HCT116 (cell line): ENCODE results near the gene MYBPC2. TPM values are rescaled to one million over a fixed set of nuclear protein-coding genes. Genes with fewer than 3 reads are reported as not detected.

Experiments used
- ATAC-seq: fragments of 200-7000 bp; cut with Tn5 transposase; 2 replicates; pipeline ENCODE4 v1.9.1; 2020; ENCODE audit warnings: mild to moderate bottlenecking, moderate library complexity
- BruUV-seq: library from RNA; stranded (reverse); fragments of 400-500 nt; replicated peaks from 2 replicates; lab custom pipeline; 2021; lab: Mats Ljungman, UMichigan
- CTCF ChIA-PET: fragments of 300-600 bp; sonication (Branson Sonifier 250); formaldehyde crosslinking; loops from one replicate; lab custom pipeline; 2021; ENCODE audit warnings: antibody characterized with exemption; lab: Charles Lee
- POLR2A ChIA-PET: fragments of 300-600, 350-600 bp; sonication (Branson Sonifier 250); formaldehyde crosslinking; loops from one replicate; lab custom pipeline; 2021; ENCODE audit warnings: antibody characterized with exemption; lab: Charles Lee
- RAD21 ChIA-PET, 2 experiments: fragments of 300-600 bp; sonication (Branson Sonifier 250); formaldehyde crosslinking; loops; one replicate each; lab custom pipeline; 2023; ENCODE audit warnings: low total read pairs in 2 of 2; ENCODE audit not compliant: uncharacterized antibody in 2 of 2, unreplicated experiment in 2 of 2, low non-redundant PET in 1 of 2; lab: Charles Lee
- DNase-seq: peaks from one replicate; pipeline ENCODE4 v3.0.0-alpha.2; 2010; ENCODE audit warnings: low read depth, low spot score
- H2AFZ ChIP-seq: fragments of 200-600 bp; shearing (Covaris generic), sonication (generic); 2 replicates; pipeline ENCODE4 v1.6.1; 2017; ENCODE audit warnings: low read depth, mixed run types, mixed read lengths, antibody characterized with exemption, low read length; ENCODE audit not compliant: poor library complexity, severe bottlenecking
- H3K27ac ChIP-seq: 2 replicates; pipeline ENCODE4 v1.5.1; 2012; ENCODE audit warnings: low read depth, low read length
- H3K27me3 ChIP-seq: fragments of 200-600 bp; sonication (generic); 2 replicates; pipeline ENCODE4 v1.6.1; 2016; ENCODE audit warnings: mixed run types, low read length, mixed read lengths; ENCODE audit not compliant: insufficient read depth
- H3K36me3 ChIP-seq, 2 experiments: fragments of 200-500 bp in 1 of 2; fragments of 200-600 bp in 1 of 2; sonication (Bioruptor generic) in 1 of 2; sonication (generic) in 1 of 2; 2 replicates each; pipeline versions ENCODE4 v1.5.1 to v1.6.1; 2014 to 2016; ENCODE audit warnings: low read length in 2 of 2, inconsistent platforms in 1 of 2, mixed read lengths in 1 of 2, mixed run types in 1 of 2; ENCODE audit not compliant: insufficient read depth in 2 of 2, control insufficient read depth in 1 of 2
- H3K4me1 ChIP-seq, 2 experiments: fragments of 200-600 bp in 1 of 2; sonication (generic) in 1 of 2; 2 replicates each; pipeline versions ENCODE4 v1.5.1 to v1.6.1; 2012 to 2017; ENCODE audit warnings: low read length in 2 of 2, inconsistent platforms in 1 of 2, mild to moderate bottlenecking in 1 of 2, mixed read lengths in 1 of 2, mixed run types in 1 of 2, moderate library complexity in 1 of 2; ENCODE audit not compliant: insufficient read depth in 2 of 2, control insufficient read depth in 1 of 2
- H3K4me2 ChIP-seq: fragments of 200-600 bp; sonication (generic); 2 replicates; pipeline ENCODE4 v1.6.1; 2017; ENCODE audit warnings: mixed run types, low read length, mixed read lengths
- H3K4me3 ChIP-seq, 2 experiments: fragments of 200-600 bp in 1 of 2; sonication (generic) in 1 of 2; replicated peaks in 1 of 2; 2 replicates each; pipeline ENCODE4 v1.5.1; 2011 to 2016; ENCODE audit warnings: low read length in 2 of 2, control low read depth in 1 of 2, low read depth in 1 of 2, mild to moderate bottlenecking in 1 of 2, mixed read lengths in 1 of 2, mixed run types in 1 of 2
- H3K79me2 ChIP-seq: fragments of 200-600 bp; sonication (generic); 2 replicates; pipeline ENCODE4 v1.6.1; 2017; ENCODE audit warnings: mild to moderate bottlenecking, mixed run types, low read length, moderate library complexity, mixed read lengths; ENCODE audit not compliant: insufficient read depth
- H3K9ac ChIP-seq: fragments of 200-600 bp; sonication (generic); 2 replicates; pipeline ENCODE4 v1.6.1; 2016; ENCODE audit warnings: low read length, mixed read lengths
- H3K9me2 ChIP-seq: fragments of 200-600 bp; sonication (generic), shearing (Covaris generic); 2 replicates; pipeline ENCODE4 v1.6.1; 2017; ENCODE audit warnings: mixed run types, mild to moderate bottlenecking, moderate library complexity; ENCODE audit not compliant: insufficient read depth
- H3K9me3 ChIP-seq, 2 experiments: fragments of 200-500 bp in 1 of 2; fragments of 200-600 bp in 1 of 2; sonication (Bioruptor generic) in 1 of 2; sonication (generic) in 1 of 2; 2 replicates each; pipeline ENCODE4 v1.6.1; 2014 to 2017; ENCODE audit warnings: low read length in 2 of 2, mixed read lengths in 2 of 2, inconsistent platforms in 1 of 2, low read depth in 1 of 2, mild to moderate bottlenecking in 1 of 2, mixed run types in 1 of 2, moderate library complexity in 1 of 2; ENCODE audit not compliant: control insufficient read depth in 1 of 2, insufficient read depth in 1 of 2
- H4K20me1 ChIP-seq: fragments of 200-600 bp; sonication (generic), shearing (Covaris generic); 2 replicates; pipeline ENCODE4 v1.6.1; 2017; ENCODE audit warnings: mixed run types, mild to moderate bottlenecking, moderate library complexity; ENCODE audit not compliant: insufficient read depth
- ATF3 ChIP-seq: IDR thresholded peaks from 2 replicates; pipeline ENCODE4 v1.6.1; 2012
- CBX3 ChIP-seq: IDR thresholded peaks from 2 replicates; pipeline ENCODE4 v1.6.1; 2012; ENCODE audit warnings: low read depth
- CTCF ChIP-seq, 3 experiments: fragments of 200-600 bp in 1 of 3; sonication (generic) in 1 of 3; IDR thresholded peaks in 2 of 3; conservative IDR thresholded peaks in 1 of 3; 2 replicates each; pipeline ENCODE4 v1.5.1; 2012 to 2017; ENCODE audit warnings: low read depth in 2 of 3, low read length in 2 of 3, antibody characterized with exemption in 1 of 3, borderline replicate concordance in 1 of 3, control low read depth in 1 of 3, mild to moderate bottlenecking in 1 of 3, mixed read lengths in 1 of 3, mixed run types in 1 of 3, moderate library complexity in 1 of 3; ENCODE audit not compliant: insufficient read depth in 1 of 3
- ELF1 ChIP-seq: IDR thresholded peaks from 2 replicates; pipeline ENCODE4 v1.6.1; 2012; ENCODE audit warnings: low read depth, borderline replicate concordance
- EZH2 ChIP-seq: fragments of 200-600 bp; sonication (generic); IDR thresholded peaks from 2 replicates; pipeline ENCODE4 v1.6.1; 2017; ENCODE audit warnings: antibody characterized with exemption, mixed run types
- EZH2phosphoT487 ChIP-seq: fragments of 200-600 bp; IDR thresholded peaks from 2 replicates; pipeline ENCODE4 v1.6.1; 2018; ENCODE audit warnings: antibody characterized with exemption, borderline replicate concordance
- JUND ChIP-seq: IDR thresholded peaks from 2 replicates; pipeline ENCODE4 v1.6.1; 2012
- POLR2AphosphoS5 ChIP-seq: IDR thresholded peaks from 2 replicates; pipeline ENCODE4 v1.6.1; 2011; ENCODE audit warnings: mild to moderate bottlenecking, low read depth, low read length, moderate library complexity
- SIN3A ChIP-seq: IDR thresholded peaks from 2 replicates; pipeline ENCODE4 v1.6.1; 2012; ENCODE audit warnings: low read depth
- SRF ChIP-seq: IDR thresholded peaks from 2 replicates; pipeline ENCODE4 v1.6.1; 2012; ENCODE audit warnings: low read depth
- ZNF274 ChIP-seq: fragments of 200-500 bp; sonication (Bioruptor generic); IDR thresholded peaks from 2 replicates; pipeline ENCODE4 v1.6.1; 2014; ENCODE audit warnings: mild to moderate bottlenecking, low read depth, low read length, inconsistent platforms
- intact Hi-C: fragments of 100-400 bp; cut with micrococcal nuclease; formaldehyde crosslinking; loops from 2 replicates; pipeline ENCODE4 v1.10.0; 2022
- total RNA-seq: library from RNA; stranded (reverse); gene quantifications from one replicate; pipeline ENCODE4 v1.2.1, GENCODE V29; 2021; ENCODE audit not compliant: unreplicated experiment

Gene MYBPC2
- total RNA-seq, 1 experiment from 2014 or later = not detected

- TF ChIP-seq ATF3 (no peak), SIN3A (no peak), SRF (no peak), EZH2phosphoT487 (no peak), CBX3 (no peak)
Observed at GRCh38 chr19:50490991-50491472, 58.3 kb downstream of the MYBPC2 start (continued).

- CTCF ChIA-PET = no interaction called here
- RAD21 ChIA-PET = no interaction called here
- Histone ChIP-seq H3K36me3 (no peaks in the 10 kb centered on the region), H2AFZ (no peak overlapping the region), H3K27ac (peak overlapping the region; percentile 7; the same call in 1 of the 2 replicates), H3K4me2 (peak overlapping the region; percentile 81), H3K27me3 (no peaks in the 10 kb centered on the region), H3K9me2 (no peaks in the 10 kb centered on the region), H3K79me2 (no peaks in the 10 kb centered on the region), H3K9me3 (no peaks in the 10 kb centered on the region), H3K4me3 (peak overlapping the region; percentile 18 to 42), H3K9ac (peak overlapping the region; percentile 40), H3K4me1 (peaks cover 12 to 29% of the 10 kb centered on the region in 2 experiments), H4K20me1 (no peaks in the 10 kb centered on the region)
- POLR2A ChIA-PET = no interaction called here
- DNase-seq = no peak
- intact Hi-C loops = no loop called here
- TF ChIP-seq POLR2AphosphoS5 (no peak), ELF1 (no peak), ZNF274 (no peak), JUND (no peak), EZH2 (no peak), CTCF (IDR thresholded peaks at IDR 0.05 in 2 of 3, conservative IDR thresholded peaks at IDR 0.05 in 1 of 3; ENCODE audit: borderline replicate concordance in 1 of 3, insufficient read depth in 1 of 3, low read depth in 2 of 3, low read length in 2 of 3) (no peak), SRF (no peak), SIN3A (no peak)
- peak; percentile 91 for ATAC-seq
- no TSS peak for BruUV-seq
Observed at GRCh38 chr19:50492303-50493052, 59.8 kb downstream of the MYBPC2 start.
